ENCODE measurements around the gene WNT5A.
"Not testable (repeated sequence)": the region's sequence is repeated elsewhere in the genome, so short reads cannot be mapped to it uniquely, and the experiment has no call there.

The WNT5A gene

DNA sequence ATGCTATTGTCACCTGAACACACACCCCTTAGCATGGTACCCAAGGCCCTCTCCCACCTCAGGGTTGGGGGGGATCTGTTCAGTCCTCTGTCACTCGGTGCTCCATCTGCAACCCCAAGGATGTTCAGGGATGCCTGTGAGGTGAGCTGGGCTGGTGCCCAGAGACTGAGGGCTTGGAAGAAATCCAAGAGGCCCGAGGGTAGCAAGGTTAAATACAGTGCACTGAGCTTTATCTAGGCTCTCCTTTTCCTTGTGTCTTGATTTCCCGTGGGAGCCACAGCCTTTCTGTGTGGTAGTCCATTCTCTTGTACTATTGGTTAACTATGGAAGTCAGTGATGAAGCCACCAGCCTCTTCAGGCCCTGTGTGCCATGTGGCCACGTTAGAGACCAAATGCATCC, 18.7 kb upstream of the WNT5A start:
- DNase-seq (ENCODE audit: low read depth in 2 of 2): no peak

DNA sequence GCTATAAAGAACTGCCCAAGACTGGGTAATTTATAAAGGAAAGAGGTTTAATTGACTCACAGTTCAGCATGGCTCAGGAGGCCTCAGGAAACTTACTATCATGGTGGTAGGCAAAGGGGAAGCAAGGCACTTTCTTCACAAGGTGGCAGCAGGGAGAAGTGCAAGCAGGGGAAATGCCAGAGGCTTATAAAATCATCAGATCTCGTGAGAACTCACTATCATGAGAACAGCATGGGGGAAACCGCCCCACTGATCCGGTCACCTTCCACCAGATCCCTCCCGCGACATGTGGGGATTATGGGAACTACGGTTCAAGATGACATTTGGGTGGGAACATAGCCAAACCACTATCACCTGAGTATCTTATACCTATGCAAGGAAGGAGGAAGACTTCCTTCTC, 18.0 kb upstream of the WNT5A start:
- not testable (repeated sequence) for DNase-seq (ENCODE audit: low read depth in 2 of 2)

DNA sequence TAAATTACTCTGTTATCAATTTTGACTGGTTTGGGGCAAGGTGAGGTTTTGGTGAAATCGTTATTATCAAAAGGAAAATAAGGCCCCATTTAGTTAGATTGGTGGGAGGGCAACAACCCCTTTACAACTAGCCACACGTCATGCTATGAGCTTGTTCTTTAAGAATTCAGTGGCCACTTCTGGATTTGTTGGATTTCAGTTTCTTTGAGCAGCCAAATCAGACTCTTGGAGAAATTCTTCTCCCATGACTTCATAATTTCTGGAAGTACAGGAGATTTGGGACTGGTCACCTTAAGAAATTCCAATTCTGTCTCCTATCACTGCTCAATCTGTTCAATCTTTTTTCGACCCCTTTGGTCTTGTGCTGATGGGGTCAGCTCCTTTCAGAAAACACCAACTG, 14.8 kb upstream of the WNT5A start:
- no peak for DNase-seq (ENCODE audit: low read depth in 2 of 2)

DNA sequence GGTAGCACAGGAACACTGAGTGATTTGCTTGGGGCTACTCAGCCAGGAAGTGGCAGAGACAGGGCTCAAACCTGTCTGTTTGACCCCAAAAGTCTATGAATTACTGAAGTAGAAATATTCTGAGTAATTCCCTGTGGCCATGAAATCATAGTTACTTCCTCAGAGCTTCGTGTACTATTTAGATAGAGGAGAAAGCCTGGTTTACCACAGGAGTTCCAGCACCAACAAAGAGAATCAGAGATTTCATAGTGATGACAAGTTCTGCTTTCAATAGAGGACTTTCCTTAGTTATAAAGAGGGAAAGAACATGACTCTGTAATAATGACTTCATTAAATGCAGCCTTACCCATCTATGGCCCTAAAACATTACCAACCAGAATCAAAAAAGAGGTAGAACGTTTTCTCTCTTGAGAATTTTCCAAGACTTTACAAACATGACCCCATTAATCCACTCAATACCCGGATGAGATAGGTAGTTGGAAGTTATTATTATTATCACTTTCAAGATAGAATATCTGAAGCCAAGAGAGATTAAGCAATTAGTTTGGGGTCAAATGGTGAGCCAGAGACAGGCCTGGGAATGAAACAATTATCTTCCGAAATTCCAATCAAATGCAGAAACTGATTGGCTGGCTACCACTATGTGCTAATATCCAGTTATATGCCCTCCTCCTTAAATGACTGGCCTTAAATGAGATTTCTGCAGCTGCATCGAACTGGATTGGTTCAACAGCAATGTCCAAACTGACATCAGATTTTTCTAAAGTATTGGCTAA, 13.6 kb upstream of the WNT5A start:
- no peak for DNase-seq (ENCODE audit: low read depth in 2 of 2)

DNA sequence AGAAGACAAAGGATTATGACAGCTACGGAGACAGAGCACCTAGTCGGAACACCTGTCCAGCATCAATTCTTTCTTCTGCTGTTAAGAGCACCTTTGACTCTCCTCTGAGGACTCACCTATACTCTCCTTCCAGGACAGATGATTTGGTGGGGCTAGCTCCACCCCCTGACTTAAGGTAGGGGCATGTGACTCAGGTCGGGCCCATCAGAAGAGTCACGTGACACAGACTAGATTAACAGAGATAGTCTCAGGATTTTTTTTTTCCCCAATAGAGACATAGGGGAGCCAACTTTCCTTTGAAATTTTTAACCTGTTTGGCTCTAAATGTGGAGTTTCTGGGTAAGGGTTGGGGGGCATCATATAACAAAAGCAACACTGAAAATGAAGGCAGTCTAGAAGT, 11.4 kb upstream of the WNT5A start:
- no peak for DNase-seq (ENCODE audit: low read depth in 2 of 2)

DNA sequence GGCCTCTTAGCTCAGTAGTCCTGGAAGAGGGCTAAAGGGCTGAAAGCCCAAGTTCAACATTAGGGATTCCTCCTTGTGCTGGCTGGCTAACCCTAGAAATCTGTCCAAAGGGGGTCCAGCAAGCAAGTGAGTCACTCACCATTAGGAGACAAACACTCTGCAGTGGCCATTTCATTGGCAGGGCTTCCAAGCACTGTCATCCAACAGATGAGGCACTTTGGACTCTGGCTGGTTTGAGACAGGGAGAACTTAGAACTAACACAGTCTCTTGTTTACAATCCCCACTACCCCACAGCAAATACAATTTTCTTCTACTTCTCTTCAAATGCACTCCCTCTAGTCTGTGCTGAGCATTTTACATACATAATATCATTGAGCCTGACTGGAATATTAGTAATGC, 10.1 kb upstream of the WNT5A start:
- DNase-seq (ENCODE audit: low read depth in 2 of 2): no peak

DNA sequence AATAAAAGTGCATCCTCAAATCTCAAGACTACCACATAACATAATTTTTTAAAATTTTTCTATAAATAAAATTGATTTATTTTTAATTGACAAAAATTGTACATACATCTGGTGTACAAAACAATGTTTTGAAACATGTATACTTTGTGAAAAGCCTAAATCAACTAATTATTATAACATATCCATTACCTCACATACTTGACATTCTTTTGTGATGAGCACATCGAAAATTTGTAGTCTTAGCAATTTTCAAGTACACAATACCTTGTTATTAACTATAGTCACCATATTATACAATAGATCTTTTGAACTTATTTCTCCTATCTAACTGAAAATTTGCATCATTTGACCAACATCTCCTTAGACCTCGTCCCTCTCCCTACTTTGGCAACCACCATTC, 7.9 kb upstream of the WNT5A start:
- no peak for DNase-seq (ENCODE audit: low read depth in 2 of 2)

DNA sequence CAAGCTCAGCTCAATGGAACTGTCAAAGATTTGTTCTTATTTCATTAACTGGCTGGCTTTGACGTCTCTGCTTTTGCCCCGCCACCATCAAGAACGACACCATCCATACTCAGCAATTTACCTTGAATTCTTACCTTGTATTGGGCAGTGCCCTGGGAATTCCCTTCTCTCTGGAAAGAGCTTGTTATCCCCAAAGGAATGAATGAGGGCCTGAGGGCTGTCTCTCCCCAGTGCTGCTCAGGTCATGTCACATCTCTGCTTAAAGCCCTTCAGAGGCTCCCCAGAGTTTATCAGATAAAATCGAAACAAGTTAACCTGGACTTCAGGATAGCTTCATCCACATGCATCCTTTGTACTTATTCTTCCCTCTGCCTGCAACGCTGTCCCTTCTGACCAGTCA, 5.9 kb upstream of the WNT5A start:
- DNase-seq (ENCODE audit: low read depth in 2 of 2): no peak

DNA sequence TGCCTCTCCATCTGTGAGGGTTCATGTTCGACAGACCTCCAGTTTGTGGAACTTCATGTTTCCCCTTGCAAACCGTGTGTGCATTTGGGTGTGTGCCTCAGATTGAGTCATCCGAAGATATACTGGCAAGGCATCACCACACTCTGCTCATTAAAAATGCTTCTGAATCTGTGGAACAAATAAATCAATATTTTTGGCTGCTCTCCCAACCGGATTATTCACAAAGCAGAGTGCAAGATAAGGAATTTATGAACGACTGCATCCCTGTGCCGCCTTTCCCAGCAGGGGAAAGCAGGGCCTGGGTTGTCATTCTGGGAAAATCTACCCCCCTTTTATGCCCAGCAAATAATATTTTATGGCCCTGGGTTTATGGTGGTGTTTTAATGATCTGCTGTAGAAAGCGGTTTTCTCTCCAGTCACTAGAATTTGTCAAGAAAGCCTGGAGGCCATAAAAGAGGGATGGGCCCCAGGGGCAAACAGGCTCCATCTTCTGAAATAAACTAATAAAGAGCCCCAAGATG, 4.2 kb upstream of the WNT5A start:
- DNase-seq (ENCODE audit: low read depth in 2 of 2): no peak

DNA sequence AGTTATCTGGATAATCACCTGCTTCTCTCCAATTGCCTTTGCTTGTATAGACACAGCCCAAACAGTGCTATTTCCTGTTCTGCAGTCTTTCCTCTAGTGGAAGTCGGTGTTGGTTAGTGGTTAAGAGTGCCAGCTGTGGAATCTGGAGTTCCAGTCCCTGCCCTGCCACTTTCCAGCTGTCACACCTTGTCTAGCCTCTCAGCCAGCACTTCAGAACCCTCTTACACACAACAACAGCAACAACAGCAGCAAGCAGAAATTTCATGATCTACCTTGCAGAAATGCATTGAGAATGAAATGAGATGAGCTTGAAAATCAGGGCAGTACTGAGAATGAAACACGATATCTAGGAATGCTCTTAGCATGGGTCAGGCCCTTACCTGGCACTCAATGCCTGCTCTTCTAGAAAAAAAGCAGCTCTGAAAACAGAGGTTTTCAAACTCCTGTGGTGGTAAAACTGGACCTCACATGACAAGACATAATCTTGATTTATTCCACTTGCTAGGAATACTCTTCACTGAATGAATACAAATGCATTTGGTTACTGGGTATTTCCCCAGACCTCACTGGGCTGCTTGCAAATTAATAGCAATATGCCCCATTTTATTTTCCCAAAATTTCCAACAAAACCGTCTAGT, 3.3 kb upstream of the WNT5A start:
- no peak for DNase-seq (ENCODE audit: low read depth in 2 of 2)

DNA sequence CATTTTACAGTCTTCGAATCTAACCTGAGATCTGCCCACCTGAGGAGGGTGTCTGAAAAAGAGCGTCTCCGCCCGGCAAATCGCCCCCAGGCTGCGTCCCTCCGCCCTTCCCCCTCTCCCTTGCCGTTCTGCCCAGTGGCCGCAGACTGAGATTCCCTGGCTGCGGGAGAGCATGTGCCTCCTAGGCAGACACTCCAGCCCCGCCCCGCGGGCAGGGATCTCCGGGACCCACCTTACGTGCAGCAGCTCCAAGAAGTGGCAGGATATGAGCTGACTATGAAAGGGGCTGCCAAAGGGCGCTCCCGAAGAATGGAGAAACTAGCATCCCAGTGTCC, 2.7 kb upstream of the WNT5A start:
- DNase-seq (ENCODE audit: low read depth in 2 of 2): no peak

DNA sequence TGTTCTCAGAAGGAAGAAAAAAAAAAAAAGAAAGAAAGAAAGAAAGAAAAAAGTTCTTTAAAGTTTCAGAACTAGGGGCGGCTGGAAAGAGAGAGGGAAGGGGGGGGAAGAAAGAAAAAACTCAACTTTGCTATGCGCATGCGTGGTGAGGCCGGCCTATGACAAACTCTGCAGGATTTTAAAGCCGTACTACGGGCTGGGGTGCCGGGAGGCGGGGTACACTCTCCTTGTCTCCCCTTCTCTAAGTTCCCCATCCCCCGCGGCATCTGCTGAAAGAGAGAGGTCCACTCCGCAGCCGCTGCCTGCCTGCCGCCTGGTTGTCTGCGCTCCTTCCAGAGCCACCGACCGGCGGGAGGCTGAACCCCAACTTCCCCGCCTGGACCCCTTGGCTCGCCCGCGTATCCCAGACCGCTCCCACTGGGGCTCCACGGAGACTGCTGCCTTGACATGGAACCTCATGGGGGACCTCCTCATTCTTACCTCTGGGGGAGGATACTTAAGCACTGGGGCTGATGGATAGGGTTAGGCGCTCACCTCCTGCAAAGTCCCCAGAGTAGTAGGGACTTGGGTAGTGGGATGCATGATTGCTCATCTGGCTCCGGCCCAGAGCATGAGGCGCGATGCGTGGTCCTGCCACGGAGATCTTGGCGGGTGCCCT, 1.4 kb upstream of the WNT5A start:
- DNase-seq (ENCODE audit: low read depth in 2 of 2): no peak

DNA sequence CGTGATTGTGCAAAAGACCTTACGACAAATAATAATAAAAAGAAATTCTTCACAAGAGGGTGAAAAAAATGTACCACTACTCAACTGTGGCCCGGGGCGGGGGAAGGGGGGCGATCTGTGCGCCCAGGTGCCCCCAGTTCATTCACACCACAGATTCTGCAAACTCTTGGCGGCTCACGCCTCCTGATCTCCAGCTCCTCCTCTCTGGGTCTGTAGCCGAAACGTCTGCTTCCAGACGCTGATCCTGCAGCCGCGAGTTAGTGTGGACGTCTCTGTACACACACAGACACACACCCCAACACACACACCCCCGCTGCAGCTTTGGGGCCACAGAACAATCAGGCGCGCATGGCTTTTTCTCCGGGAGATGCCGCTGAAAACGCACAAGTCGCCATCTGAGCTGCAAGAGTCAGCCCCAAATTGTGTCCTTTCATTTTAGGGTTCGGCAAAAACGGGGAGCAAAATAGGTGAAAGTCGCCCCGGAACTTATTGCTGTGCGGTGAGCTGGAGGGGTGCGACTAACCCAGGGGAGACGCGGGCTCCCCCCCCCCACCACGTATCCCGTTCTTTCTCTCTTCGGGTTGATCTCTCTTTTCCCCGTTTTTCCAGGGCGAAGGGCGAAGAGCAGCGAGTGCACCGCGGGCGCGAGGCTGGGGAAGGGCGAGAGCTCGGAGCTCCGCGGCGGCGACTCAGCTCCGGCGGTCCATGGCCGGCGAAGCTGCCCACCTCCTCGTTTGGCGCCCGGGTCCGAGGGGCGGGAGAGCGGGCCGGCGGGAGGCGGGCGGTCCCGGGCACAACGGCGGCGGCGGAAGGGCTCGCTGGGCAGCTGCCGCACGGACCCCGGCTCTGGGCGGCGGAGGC, 505 bp upstream of the WNT5A start:
- no peak for DNase-seq (ENCODE audit: low read depth in 2 of 2)

DNA sequence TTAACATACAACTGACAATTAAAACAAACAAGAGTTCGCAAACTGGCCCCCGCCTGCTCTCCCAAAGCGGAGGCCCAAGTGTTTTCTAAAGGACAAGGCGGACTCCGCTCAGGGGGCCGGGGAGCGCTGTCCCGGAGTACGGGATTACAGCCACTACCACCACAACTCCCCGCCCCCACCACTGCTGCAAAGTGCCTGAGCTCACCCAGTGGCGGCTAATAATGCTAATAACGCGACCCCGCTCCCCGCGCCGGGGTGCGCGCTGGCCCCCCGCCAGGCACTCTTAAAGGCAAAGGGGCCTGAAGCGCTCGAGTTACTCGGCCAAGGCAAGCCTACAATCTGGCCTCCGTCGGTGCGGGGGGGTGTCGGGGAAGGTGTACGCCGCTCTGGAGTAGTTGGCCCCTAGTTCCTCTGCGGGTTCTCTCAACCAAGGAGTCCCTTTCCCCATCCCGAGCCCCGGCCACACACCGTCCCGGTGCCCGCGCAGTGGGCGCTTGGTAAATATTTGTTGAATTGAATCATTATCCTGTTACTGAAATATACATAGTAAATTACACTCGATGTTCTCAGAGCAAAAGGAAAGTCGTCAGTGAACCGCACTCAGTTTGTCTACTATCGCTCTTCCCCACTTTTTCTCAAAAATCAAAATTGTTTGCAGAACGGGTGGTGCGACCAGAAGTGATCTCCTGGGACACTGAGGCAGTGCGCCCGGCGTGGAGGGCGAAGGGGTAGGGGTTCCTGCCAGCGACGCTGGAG, 827 bp downstream of the WNT5A start:
- DNase-seq (ENCODE audit: low read depth in 2 of 2): no peak

DNA sequence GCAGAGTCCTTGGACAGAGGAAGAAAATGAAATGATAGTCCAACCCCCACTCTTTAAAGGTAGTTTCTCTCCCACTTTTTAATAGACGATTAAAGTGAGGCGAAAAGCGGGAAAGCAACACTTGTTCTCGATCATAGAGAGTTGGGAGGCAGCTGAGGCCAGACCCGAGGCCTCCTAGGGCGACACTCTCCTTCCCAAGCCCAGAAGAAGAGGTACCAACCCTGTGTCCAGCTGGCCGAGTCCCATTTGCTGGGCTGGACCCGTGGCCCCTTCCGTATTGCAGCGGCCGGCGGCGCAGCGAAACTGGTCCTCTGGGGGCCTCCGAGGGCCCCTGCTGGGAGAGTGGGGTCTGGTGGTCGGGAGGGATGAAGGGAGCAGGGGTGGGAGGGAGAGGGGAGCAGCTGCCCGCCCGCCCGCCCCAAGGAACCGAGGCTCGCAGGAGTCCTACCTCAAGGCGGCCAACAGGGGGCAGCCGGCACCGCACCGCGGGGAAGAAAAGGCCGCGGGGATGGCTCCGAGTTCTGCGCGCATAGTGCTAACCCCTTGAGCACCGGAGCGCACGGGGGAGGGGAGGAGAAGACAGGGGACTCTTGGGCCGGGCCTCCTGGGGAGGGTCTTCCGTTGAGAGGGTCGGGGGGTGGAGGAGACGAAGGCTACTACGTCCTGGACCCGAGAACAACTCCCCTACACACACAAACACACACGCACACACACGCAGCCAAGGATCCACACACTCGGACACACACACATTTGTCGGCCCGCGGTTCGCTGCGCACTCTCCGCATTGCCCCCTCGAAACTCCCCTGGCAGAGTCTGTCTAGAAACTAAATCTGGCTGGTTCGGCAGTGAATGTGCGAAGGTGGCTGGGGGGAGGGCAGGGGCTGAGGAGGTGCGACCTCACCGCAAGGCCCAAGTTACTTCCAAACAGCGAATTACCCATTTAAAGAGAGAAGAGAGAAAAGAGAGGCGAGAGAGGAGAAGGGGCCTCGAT, 2.0 kb downstream of the WNT5A start:
- no peak for DNase-seq (ENCODE audit: low read depth in 2 of 2)

DNA sequence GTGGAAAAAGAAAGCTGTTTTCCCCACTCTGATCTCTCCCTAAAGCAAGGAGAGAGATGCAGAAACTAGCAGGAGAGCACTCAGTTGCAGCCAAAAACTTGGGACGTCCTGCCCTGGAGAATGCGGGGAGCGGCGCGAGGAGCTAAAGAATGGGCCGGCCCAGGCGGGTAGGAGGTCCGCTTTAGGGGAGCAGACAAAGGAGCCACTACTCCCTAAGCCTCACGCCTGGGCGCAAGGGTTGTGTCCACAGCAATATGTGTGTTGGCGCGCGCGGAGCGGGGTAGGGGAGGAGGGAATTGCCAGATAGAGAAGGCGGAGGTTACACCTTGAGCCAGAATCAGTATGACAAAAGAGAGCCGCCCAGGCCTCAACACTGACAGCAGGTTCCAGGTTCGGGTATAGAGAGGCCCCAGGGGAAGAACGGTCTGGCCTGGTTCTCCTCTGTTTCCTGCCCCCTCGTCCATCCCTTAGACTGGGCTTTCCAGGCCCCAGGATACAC, 2.9 kb downstream of the WNT5A start:
- no peak for DNase-seq (ENCODE audit: low read depth in 2 of 2)

DNA sequence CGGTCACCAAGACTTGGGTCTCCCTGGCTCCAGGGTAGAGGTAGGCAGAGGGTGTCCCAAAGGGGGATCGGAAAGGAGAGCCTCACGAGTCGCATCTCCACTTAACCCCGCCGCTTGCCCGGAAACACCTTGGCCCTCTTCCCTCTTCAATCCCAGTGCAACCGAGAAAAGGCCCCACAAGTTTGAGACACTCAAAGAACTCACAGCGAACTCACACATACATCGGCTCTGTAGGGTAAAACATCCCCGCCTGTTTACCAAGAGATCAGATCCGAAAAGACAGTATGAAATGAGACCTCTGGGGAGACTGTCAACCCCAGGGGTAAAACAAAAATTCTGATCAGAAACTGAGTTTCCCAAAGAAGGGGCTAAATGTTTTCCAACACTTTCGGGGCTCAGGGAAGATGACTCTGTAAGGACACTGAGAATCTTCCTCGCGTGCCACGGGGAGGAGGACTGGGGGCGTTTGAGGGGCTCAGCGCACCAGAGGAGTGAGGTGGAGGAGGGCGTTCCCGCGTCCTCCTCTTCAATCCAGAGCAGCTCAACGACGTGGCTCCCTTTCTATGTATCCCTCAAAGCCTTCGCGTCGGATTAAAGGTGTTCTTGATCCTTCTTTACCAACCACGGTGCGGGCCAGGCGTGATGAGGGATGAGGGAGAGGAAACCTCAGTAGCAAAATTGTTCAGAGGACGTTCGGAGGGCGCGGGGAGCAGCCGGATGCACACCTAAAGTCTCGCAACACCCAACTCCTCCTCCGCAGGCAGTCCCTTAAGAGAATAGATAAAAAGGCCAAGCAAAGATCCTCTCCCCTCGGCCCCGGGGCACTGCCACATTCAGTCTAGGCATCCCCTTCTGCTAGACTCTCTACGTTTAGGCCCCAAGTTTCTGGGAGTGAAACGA, 3.7 kb downstream of the WNT5A start:
- DNase-seq (ENCODE audit: low read depth in 2 of 2): no peak

DNA sequence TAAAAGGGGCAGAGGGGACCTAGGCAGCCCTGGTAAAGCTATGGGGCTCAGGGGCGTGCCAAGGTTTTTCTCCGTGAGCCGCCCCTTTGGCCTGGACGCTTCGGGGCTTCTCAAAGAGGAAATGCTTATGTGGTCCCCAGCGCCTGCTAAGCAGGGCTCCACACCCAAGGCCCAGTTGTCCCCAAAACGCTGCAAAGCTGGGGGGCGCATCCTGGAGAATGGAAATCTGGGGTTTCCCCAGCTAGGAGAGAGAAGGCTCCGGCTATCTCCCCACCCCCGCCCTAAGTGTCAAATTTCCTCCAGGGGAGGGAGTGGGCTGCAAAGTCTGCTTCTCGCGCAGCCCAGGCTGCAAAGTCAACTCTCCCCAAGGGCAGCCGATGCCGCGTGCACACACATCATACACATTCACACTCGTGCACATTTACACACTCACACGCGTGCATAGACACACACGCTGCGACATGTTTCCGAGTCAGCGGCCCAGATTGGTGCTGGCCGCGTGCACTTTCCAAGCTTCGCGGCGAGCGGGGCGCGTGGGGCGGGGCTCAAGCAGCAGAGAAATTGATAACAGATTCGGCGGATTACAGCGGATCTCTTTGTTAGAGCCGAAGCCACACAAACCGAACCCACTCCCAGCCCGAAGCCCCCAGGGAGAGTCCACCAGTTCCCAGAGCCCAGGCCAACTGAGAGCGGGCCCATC, 4.5 kb downstream of the WNT5A start:
- DNase-seq (ENCODE audit: low read depth in 2 of 2): no peak
